RCC 7860 (cell line): ENCODE results near the gene EGFL7.

Experiments
- DNase-seq: peaks from one replicate; pipeline ENCODE4 v3.0.0-alpha.2; 2015; ENCODE audit warnings: low spot score
- FAIRE-seq: peaks from 2 replicates; lab custom pipeline; 2012; peaks lifted over from hg19 to GRCh38; lab: Jason Lieb, UNC

Gene EGFL7

DNA sequence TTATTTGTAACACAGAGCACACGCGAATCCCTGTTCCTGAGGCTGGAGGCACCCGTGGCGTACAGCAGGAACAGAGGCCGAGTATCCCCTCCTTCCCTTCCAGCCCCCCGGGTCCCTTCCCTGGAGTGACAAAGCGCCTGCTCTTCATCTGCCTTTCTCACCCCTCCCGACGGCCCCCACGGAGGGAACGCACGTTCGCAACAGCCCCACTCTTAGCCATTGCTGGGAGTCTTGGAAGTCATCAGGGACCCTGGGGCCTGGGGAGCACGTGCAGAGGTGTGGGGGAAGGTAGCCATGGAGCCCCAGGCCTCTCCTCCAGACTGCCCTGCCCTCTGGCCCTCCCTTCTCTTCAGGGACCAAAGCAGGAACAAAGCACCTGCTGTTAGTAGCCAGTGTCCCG is 22.1 kb downstream of the EGFL7 start:
- DNase-seq = no peak
- no peak for FAIRE-seq

DNA sequence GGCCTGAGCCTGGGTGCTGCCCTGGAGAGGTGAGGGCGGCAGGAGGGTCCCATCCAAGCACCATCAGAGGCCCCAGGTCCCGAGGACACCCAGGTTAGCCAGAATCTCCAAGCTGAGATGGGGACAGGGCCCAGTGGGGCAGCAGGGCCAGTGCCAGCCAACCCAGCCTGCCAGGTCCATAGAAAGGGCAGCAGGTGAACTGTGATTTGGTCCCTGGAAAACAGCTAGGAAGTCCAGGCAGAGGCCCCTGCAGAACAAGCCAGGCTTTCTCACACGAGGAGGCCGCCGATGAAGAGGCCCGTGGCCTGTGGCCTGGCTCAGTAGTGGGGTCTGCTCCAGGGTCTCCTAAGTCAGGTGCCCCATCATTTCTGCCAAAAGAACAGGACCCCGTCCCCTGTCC is 22.5 kb downstream of the EGFL7 start:
- no peak for FAIRE-seq

GRCh38 chr9:136685790-136686533 is 23.2 kb downstream of the EGFL7 start:
- FAIRE-seq (no peak), DNase-seq (no peak)

More for the DNA sequence above, 22.5 kb downstream of the EGFL7 start:
- DNase-seq = no peak

DNA sequence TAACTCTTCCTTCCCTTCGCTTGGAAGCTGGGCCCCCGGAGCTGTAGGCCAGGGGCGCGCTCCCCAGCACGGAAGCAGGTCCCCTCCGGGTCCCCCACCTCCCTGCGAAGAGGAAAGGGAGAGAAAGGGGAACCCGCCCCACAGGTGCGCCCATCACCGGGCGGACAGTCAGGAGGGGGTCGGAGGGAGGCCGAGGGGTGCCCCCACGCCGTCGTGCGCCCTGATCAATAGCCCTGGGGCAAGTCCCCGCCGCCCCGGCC is 23.7 kb downstream of the EGFL7 start:
- no peak for DNase-seq
- no peak for FAIRE-seq

DNA sequence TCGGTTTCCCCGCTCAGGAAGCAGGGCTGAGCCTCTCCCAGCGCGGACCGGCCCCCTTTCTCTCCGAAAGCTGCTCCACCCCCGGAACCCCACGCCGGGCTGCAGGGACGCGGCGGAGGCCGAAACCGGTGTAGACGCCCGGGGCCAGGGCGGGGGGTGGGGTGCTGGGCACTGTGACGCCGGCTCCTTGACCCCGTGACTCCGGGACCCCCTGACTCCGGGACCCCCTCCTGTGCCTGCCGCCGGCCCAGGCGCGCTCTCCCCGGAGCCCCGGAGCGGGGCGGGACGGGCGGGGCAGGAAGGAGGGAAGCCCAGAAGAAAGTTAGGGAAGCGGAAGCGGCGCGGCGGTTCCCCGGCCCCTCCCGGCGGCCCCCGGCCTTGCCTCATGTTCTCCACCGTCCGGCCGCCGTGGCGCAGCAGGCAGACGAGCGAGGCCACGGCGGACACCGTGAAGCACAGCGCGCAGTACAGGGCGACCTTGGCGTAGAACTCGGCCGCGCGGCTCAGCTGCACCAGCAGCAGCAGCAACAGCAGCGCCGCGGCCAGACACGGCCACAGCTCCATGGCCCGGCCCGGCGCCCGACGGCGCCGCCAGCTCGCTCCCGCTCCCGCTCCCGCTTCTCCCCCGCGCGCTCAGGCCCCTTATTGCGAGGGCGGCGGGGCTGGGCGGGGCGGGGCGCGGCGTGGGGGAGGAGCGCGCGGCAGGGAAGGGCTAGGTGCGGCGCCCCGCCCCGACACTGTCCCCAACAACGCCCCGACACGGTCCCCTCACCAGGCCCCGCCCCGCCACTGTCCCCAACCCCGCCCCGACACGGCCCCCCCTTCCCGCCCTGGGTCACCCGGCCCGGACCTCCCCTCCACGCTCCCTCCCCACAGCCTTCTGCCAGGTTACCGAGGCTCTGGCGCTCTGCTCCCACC is 24.3 kb downstream of the EGFL7 start, which contains the start of gene AGPAT2:
AGPAT2 (minus strand) TSS at position 664 of the 918 bp plus-strand sequence; CDS start at position 564, 100 bp downstream.
- DNase-seq (peak; percentile 48), FAIRE-seq (no peak)

DNA sequence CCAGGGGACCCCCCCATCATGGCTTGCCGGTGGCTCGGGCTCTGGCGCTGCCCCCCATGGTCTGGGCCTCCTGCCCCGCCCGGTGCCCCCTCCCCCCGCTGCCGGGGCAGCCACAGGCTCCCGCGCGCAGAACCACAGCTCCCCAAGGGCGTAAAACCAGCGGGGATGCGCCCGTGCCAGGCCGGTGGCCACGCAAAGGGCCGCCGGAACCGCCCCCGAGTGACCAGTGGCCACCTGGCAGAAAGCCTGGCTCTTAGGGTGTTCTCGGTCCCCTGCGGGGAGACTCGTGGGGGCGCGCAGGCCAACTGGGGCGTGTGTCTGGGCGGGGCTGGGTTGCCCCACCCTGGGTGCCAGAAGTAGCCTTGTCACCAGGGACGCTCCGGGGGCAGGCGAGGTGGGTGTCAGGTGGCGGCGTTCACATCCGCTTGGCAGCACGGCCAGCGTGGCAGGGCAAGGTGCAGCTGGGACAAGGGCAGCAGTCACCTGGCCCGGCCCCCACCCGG is 25.1 kb downstream of the EGFL7 start:
- FAIRE-seq (no peak), DNase-seq (no peak)

- DNase-seq = no peak
Observed at GRCh38 chr9:136688274-136689107, 25.8 kb downstream of the EGFL7 start.

GRCh38 chr9:136689108-136689460 is 26.4 kb downstream of the EGFL7 start:
- DNase-seq (no peak), FAIRE-seq (no peak)

More at GRCh38 chr9:136688274-136689107, 25.8 kb downstream of the EGFL7 start:
- no peak for FAIRE-seq

DNA sequence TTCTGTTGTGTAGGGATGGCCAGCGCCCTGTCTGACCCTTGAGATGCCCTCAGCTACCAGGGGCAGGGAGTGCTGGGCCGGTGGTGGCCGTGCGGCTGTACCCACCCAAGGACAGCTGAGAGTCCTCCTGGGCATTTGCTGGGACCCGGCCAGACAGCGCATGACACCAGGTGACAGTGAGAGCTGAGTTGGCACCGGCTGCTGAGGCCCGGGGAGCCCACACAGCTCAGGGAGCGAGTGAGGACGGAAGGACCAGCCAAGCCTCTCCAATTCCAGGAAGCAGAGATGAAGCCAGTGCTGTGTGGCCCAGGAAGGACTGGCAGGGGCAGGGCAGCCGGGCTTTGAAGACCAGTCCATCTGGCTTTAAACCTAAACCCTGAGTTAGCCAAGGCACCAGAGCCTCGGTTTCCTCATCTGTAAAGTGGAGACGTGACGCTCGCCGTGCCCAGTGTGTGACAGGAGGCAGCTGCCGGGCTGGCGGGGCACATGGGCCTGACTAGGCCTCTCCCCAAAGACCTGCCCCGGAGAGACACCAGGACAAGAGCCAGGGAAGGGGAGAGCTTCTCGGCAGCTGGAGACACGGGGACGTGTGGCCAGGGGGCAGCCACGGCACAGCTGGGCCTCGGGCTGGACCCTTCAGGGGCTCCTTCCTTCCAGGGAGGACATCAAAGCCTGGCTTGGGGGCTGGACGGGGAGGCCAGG is 27.5 kb downstream of the EGFL7 start:
- DNase-seq = no peak
- no peak for FAIRE-seq

- no peak for FAIRE-seq
- no peak for DNase-seq
Observed at GRCh38 chr9:136690806-136691261, 28.1 kb downstream of the EGFL7 start.

- DNase-seq = no peak
- no peak for FAIRE-seq
Observed at GRCh38 chr9:136691316-136692184, 28.8 kb downstream of the EGFL7 start.

- no peak for FAIRE-seq
Observed at GRCh38 chr9:136692185-136693134, 29.7 kb downstream of the EGFL7 start.

GRCh38 chr9:136693135-136693489 is 30.4 kb downstream of the EGFL7 start:
- FAIRE-seq = no peak
- DNase-seq = no peak

More at GRCh38 chr9:136692185-136693134, 29.7 kb downstream of the EGFL7 start:
- no peak for DNase-seq

- no peak for FAIRE-seq
- DNase-seq = peak; percentile 67
Observed at GRCh38 chr9:136693490-136694162, 30.9 kb downstream of the EGFL7 start.

DNA sequence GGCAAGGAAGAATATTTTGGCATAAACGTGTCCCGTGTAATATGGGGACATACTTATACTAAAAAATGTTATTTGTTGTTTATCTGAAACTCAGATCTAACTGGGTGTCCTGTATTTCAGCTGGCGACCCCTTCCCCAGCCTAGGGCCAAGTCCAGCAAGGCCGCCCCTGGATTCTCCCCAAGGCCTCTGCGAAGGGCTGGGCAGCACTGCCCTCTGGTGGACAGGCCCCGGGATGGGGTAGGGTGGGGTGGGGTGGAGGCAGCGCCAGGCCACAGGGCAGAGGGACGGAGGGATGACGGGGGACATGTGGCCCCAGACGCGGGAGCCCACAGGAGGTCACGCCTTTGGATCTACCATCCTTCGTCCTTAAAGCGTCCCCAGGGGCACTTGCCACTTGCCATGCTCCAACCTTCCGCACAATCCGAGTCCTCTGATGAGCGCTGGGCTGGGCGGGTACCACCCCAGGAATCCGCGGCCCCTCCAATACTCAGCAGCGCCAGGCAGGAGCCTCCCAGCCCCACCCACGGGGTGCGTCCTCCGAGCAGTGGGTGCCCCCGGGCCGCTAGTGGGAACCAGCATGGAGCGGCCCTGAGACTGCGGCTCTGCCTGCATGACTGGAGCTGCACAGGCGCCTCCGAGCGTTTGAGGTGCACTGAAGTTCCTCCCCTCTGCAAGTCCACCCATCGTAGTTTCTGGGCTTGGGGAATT is 31.6 kb downstream of the EGFL7 start:
- DNase-seq (no peak), FAIRE-seq (no peak)

DNA sequence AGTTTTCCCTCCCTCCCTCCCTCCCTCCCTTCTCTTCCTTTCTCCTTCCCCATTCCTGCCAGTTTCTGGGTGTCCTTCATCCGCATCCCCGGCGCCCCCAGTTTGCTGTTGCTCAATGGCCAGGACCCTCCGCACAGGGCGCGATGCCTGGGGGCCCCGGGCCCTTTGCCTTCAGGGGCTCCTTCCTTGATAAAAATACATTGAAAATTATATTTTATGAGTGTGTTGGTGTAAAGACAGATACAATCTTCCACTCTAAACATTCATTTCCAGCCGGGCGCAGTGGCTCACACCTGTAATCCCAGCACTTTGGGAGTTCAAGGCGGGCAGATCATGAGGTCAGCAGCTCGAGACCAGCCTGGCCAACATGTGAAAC is 32.1 kb downstream of the EGFL7 start:
- FAIRE-seq (no peak), DNase-seq (no peak)

DNA sequence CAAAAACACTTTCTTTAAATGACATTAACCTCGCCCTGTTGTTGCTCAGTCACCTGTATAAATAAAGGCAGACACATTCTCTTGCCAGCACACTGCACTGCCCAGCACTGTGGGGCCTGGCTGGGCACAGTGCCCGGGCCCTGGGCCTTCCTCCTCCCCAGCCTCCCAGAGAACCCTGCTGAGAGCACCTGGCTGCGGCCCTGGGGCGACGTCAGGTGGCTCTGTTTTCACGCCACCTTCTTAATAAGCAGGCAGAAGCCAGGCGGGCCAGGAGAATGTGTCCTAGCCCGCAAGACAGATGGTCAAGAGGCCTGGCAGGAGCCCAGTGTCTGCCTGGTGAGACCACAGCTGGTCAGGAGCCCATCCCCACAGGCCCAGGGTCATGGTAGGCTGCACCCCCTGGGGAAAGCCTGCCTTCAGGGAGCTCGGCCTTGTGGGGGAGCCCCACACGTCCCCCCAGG is 32.7 kb downstream of the EGFL7 start:
- FAIRE-seq = peak; percentile 52
- DNase-seq = no peak
